ENCODE data around the gene MMP2. TPM values are rescaled to one million over a fixed set of nuclear protein-coding genes. Genes with fewer than 3 reads are reported as not detected.

Gene MMP2
- total RNA-seq, result 100 to 1,000 TPM in 2 of 3 donors, 10 to 100 TPM in 1; 30.1 to 193 (median 153) TPM
- long read RNA-seq, donor 1, transcript MMP2-201 (13 exons, 3,741 nt), result major isoform, 448 of 492 reads
- long read RNA-seq, donor 1, partial matches to known transcripts, result 28 of 492 reads
- long read RNA-seq, donor 1, other reads (novel, unspliced or antisense), result 16 of 492 reads
- long read RNA-seq, donor 2, transcript MMP2-201 (13 exons, 3,741 nt), result major isoform, 8 of 16 reads
- long read RNA-seq, donor 2, partial matches to known transcripts, result 6 of 16 reads
- long read RNA-seq, donor 2, other reads (novel, unspliced or antisense), result 2 of 16 reads

DNA sequence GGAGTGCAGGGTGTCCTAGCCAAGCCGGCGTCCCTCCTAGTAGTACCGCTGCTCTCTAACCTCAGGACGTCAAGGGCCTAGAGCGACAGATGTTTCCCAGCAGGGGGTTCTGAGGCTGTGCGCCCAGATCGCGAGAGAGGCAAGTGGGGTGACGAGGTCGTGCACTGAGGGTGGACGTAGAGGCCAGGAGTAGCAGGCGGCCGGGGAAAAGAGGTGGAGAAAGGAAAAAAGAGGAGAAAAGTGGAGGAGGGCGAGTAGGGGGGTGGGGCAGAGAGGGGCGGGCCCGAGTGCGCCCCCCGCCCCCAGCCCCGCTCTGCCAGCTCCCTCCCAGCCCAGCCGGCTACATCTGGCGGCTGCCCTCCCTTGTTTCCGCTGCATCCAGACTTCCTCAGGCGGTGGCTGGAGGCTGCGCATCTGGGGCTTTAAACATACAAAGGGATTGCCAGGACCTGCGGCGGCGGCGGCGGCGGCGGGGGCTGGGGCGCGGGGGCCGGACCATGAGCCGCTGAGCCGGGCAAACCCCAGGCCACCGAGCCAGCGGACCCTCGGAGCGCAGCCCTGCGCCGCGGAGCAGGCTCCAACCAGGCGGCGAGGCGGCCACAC is at the start of gene MMP2:
TSS of gene MMP2 (plus strand) at position 372 of the 603 bp plus-strand sequence. CDS start 282 bp downstream, outside the sequence.
- H3K36me3 ChIP-seq (ENCODE audit: low read depth), result no peaks in the 10 kb centered on the region
- ATAC-seq (peak; percentile 58), DNase-seq (peak; percentile 51 to 71 (median 55))
- no peaks in the 10 kb centered on the region for H3K4me1 ChIP-seq (ENCODE audit: low read depth)
- H3K4me3 ChIP-seq, result no peak within 1 kb of the TSS
- TF ChIP-seq, protein P1, sequence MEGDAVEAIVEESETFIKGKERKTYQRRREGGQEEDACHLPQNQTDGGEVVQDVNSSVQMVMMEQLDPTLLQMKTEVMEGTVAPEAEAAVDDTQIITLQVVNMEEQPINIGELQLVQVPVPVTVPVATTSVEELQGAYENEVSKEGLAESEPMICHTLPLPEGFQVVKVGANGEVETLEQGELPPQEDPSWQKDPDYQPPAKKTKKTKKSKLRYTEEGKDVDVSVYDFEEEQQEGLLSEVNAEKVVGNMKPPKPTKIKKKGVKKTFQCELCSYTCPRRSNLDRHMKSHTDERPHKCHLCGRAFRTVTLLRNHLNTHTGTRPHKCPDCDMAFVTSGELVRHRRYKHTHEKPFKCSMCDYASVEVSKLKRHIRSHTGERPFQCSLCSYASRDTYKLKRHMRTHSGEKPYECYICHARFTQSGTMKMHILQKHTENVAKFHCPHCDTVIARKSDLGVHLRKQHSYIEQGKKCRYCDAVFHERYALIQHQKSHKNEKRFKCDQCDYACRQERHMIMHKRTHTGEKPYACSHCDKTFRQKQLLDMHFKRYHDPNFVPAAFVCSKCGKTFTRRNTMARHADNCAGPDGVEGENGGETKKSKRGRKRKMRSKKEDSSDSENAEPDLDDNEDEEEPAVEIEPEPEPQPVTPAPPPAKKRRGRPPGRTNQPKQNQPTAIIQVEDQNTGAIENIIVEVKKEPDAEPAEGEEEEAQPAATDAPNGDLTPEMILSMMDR (IDR thresholded peaks at IDR 0.05), result no peak
- intact Hi-C loops (cut with DNase I, micrococcal nuclease), result no loop called here
- no peaks in the 10 kb centered on the region for H3K9me3 ChIP-seq

DNA sequence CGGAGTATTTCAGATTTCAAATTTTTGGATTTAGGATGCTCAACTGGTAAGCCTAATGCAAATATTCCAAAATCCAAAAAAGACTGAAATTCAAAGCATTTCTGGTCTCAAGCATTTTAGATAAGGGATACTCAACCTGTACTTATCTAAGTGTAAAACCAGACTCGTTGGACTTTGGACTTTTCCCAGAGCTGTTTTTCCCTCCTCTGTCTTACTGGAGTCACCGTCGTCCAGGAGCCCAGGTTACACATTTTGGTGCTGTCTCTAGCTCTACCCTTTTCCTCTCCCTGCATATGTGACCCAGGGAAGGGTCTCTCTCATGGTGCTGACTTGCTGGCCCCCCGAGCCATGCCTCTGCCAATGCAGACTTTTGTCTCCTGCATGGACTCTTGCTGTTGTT is 46.0 kb upstream of the MMP2 start:
- Histone ChIP-seq H3K4me1 (ENCODE audit: low read depth) (no peaks in the 10 kb centered on the region), H3K4me3 (no peak overlapping the region), H3K36me3 (ENCODE audit: low read depth) (no peaks in the 10 kb centered on the region), H3K9me3 (no peaks in the 10 kb centered on the region)
- TF ChIP-seq, protein P1 (IDR thresholded peaks at IDR 0.05), result no peak
- DNase-seq, result no peak
- ATAC-seq, result no peak
- intact Hi-C loops (cut with DNase I, micrococcal nuclease), result no loop called here

DNA sequence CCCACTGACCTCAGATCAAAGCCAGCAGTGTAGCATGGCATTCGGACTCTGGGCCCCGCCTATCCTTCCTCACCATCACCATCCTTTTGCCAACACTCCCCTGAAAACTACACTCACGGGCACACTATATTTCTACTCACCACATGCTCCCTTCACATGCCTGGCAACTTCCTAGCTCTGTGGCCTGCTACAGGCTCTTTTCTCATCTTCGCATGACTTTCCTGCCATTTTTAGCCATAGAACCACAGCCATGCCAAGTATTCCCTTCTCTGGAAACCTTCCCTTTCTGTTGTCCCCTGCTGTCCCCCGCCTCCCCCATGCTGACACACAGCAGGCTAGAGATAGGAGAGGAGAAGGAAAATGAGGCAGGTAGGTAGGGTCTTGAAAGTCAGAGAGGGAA is 45.5 kb upstream of the MMP2 start:
- ATAC-seq, result no peak
- H3K4me1 ChIP-seq (ENCODE audit: low read depth), result no peaks in the 10 kb centered on the region
- no peaks in the 10 kb centered on the region for H3K36me3 ChIP-seq (ENCODE audit: low read depth)
- H3K4me3 ChIP-seq, result no peak overlapping the region
- TF ChIP-seq, protein P1 (IDR thresholded peaks at IDR 0.05), result no peak
- no peaks in the 10 kb centered on the region for H3K9me3 ChIP-seq
- intact Hi-C loops (cut with DNase I, micrococcal nuclease), result no loop called here
- DNase-seq, result no peak

DNA sequence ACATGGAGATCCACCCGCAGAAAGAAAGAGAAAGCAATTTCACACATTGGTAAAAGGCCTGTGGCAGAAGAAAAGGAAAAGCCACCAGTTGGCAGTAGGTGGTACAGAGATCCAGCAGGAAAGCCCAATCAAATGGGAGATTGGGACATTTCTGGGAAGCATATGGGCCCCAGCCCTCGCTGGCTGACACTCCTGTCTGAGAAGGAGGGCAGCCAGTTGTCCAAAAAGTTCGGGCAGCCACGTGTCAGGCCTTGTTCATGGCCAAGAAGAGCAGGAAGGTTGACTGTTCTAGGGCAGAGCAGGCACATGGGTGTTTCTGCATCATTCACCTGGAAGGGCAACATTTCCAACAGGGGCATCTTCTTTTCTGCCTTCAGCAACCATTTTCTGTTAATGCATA is 45.0 kb upstream of the MMP2 start:
- Histone ChIP-seq H3K4me1 (ENCODE audit: low read depth) (no peaks in the 10 kb centered on the region), H3K36me3 (ENCODE audit: low read depth) (no peaks in the 10 kb centered on the region), H3K4me3 (no peak overlapping the region), H3K9me3 (no peaks in the 10 kb centered on the region)
- TF ChIP-seq, protein P1 (IDR thresholded peaks at IDR 0.05), result no peak
- no peak for DNase-seq
- ATAC-seq, result no peak
- intact Hi-C loops (cut with DNase I, micrococcal nuclease), result no loop called here

DNA sequence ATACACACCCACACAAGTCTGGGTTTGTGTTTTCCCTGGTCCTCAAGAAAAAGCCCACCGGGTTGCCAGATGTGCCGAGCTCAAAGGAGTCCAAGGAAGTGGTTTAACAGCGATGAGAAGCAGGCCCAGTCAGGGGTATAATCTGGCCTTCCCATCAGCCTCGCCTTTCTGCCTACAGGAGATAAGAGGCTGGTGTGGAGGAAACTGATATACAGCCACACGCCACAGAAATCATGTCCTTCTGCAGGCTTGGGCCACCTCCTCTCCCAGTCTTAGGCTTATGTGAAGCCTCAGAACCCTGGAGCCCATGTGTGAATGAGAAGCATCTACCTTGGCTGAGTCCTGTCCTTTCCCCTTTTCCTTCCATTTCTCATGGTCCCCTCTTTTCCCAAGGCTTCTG is 43.6 kb upstream of the MMP2 start:
- Histone ChIP-seq H3K4me1 (ENCODE audit: low read depth) (no peaks in the 10 kb centered on the region), H3K36me3 (ENCODE audit: low read depth) (no peaks in the 10 kb centered on the region), H3K4me3 (no peak overlapping the region), H3K9me3 (no peaks in the 10 kb centered on the region)
- TF ChIP-seq, protein P1 (IDR thresholded peaks at IDR 0.05), result no peak
- no peak for DNase-seq
- intact Hi-C loops (cut with DNase I, micrococcal nuclease), result no loop called here
- no peak for ATAC-seq
